Activated naive CD4-positive, alpha-beta T cell (primary cell): Measurements from ENCODE around the gene ATG9B.

Source experiments
- DNase-seq, 4 experiments: peaks; one replicate each; lab custom pipeline; 2025; lab: John Stamatoyannopoulos, UW

Gene ATG9B

GRCh38 chr7:150966002-150966401 lies 58.3 kb downstream of the ATG9B start:
- DNase-seq: no peak

- DNase-seq: no peak
Measured at GRCh38 chr7:150965273-150965830, 58.9 kb downstream of the ATG9B start.
